Stimulated activated CD8-positive, alpha-beta memory T cell treated with anti-CD3 and anti-CD28 coated beads, Interleukin-7, amount 100 ng/mL, for 24 hours (primary cell): ENCODE results near the gene SH2D1B.

Experiments used
- DNase-seq: peaks from one replicate; pipeline ENCODE4 v3.0.0-alpha.2; 2020; ENCODE audit warnings: low read depth

The SH2D1B gene

DNA sequence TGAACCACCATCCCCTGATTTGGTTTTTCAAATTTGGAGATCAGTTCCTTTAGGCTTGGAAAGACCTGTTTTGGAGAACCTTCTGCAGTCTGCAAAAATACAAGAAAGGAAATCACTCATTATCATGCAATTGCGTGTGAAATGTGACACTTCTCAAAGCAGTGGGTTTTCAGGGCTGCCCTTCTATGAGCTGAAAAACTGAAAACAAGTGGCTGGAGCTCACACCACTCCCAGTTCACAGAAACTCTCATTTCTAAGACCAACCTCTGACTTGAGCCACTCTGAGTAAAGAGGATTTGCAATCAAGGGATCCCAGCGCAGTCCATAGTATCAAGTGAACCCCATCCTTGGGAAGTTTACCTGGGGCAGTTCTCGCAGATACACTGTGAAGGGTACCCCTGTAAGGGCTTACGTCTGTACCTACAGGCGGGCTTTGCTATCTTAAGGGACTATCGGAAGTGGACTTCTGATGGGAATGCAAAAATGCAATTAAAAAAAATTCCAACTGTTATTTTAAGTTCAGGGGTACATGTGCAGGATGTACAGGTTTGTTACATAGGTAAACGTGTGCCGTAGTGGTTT is 12.8 kb downstream of the SH2D1B start:
- no peak for DNase-seq

DNA sequence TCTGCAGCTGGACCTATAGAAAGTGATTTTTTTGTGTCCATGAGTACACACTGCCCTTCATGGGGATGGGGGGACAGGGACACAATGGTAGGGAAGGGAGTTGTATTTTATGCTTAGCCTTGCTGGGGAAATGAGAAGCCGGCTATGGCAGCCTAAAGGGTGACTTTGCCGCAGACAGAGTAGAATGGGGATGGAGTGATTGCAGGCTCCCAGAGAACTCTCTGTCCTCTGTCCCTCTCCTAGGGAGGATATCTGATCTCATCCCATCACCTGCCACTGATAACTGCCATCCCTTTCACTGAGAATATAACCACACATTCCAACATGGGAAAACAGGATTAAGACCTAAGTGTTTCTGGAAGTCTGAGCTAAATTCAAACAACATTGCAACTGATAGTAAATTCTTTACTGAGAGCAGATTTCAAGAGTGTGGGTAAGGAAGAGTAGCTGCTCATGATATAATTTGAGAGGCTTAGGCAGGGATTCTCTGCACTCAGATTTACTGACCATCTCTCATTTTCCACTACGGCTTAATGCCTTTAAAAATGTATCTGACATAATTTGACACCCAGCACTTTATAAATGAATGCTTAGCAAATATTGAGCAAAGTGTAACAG is 13.9 kb downstream of the SH2D1B start:
- no peak for DNase-seq

DNA sequence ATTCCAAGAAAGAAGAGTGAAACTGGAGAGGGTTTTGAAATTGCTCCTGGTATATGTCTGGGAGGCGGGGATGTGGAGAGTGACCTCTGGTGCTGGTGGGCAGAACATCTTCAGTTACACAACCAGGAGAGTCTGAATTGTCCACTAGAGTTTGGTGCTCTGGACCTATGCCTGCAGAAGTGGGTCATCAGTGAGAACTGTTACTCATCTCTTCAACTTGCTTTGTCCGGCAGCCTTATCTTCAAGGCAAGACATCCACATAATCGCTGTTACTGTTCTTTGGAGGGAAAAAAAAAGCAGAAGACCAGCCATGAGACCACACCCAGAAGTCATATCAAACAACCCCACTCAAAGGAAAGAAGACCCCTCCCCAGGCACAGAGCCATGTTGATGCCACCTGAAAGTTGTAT is 14.9 kb downstream of the SH2D1B start:
- DNase-seq = no peak

DNA sequence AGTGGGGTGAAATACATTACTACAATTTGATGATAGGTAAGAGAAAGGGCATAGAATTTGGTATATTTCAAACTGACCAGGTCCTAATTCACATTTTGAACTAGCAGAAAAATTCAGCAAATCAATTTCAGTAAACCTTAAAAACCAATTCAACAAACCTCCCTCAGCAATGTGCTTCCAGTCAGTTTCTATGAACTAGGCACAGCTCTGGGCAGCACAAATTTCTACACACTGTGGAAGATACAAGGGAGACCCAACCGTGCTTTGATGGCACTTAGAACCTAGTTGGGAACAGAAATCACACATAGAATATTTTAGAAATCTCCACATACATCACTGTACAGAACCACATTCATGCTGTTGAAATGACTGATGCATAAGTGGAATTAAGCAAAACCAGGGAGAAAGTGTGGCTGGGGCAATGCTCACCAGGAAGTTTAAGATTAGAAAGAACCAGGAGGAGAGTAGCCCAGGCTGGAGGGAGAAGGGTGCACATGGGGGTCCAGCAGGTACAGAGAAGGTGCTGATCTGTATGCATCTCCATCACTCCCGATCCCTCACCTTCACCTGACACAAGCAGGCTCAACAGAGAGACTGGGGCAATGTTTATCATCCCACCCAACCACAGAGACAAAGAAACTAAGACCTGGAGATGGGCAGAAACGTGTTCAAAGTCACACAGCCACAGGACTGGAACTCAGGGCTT is 15.6 kb downstream of the SH2D1B start:
- DNase-seq = no peak

DNA sequence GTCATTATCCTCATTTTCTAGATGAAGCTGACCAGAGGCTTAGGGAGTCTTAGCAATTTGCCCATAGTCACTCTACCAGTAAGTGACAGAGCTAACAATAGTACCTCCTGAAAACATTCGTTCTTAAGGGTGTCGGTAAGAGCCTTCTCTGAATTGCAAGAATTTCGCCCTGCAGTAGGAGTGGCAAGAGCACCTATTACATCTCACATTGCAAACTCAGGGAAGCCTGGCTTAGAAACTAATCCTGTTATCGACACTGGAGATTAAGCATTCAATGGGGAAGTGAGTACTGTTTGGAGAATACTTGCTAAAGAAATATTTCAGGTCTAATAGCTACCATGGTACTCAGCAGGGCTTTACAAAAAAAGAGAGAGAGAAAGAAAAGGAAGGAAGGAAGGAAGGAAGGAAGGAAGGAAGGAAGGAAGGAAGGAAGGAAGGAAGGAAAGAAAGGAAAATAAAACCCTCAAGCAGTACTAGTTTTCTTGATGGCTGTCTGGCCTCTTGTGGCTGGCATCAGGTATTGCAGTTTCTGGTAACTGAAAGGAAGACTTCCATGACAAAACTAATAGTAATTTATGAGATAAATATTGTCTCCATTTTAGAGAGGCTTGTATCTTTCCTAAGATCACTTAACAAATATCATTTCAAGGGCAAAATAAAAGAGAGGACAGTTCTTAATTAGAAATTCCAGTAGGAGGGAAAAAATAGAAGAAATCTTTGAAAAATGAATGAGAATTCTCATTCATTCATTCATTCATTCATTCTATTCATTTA is 20.0 kb downstream of the SH2D1B start:
- no peak for DNase-seq

- DNase-seq = no peak
Measured at GRCh38 chr1:162390396-162391185, 21.3 kb downstream of the SH2D1B start.

GRCh38 chr1:162389971-162390370 is 22.0 kb downstream of the SH2D1B start:
- no peak for DNase-seq

- no peak for DNase-seq
Measured at GRCh38 chr1:162389021-162389818, 22.7 kb downstream of the SH2D1B start.

DNA sequence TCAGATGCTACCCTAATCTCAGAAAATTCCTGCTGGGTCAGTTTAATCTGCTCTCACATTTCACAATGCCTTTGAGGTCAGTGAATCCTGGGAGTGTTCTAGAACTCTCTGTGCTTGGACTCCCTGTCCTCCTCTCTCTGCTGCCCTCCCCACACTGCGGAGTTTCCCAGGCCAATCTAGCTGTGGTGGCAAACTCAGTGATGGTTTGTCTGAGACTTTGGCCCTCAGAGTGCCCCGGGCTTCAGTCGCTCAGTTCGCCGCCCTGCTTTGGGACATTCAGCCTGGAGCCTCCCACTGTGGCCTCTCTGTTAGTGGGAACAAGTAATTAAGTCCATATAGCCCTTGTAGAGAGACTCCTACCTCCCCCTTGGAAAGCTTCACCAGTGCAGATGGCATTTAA is 23.3 kb downstream of the SH2D1B start:
- no peak for DNase-seq

GRCh38 chr1:162388083-162388594 is 23.8 kb downstream of the SH2D1B start:
- no peak for DNase-seq

DNA sequence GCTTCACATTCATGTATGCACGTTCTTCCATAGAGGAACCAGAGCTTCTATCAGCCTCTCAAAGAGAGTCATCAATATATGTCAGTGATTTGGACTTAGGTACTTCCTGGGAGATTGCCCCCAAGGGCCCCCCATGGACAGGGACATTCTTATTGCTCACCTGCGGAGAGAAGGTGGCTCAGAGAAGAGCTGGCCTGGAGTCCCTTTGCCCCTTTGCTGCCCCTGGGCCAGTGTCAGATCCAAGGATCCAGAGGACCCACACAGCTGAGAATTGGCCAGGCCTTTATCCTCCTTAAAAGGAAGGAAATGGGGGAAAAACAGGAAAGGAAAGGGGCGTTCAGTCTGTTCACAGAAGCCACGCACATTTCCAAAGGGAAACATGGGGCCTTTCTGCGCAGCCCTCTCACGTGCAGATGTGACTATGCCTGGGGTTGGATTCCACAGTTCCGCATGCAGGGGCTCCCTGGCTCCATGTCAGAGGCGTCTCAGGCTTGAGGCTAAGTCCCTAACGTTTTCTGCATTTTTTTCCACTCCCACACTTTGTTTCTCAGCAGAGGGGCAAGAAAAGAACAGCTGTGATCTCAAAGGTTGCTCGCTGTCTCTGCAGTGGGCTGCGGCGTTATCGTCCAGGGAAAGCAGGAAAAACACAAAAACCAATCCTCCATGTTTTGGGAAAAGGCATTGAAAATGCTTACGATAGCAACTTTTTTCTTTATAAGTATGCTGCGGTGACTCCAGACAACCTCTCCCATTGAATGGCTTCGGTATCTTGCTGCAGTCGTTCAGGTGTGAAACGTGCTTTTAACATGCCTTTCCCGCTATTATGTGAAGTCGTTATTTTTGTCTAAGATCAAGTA is 24.5 kb downstream of the SH2D1B start:
- DNase-seq = no peak

- no peak for DNase-seq
Measured at GRCh38 chr1:162386292-162387225, 25.4 kb downstream of the SH2D1B start.

GRCh38 chr1:162385702-162386101 is 26.2 kb downstream of the SH2D1B start:
- DNase-seq = no peak

DNA sequence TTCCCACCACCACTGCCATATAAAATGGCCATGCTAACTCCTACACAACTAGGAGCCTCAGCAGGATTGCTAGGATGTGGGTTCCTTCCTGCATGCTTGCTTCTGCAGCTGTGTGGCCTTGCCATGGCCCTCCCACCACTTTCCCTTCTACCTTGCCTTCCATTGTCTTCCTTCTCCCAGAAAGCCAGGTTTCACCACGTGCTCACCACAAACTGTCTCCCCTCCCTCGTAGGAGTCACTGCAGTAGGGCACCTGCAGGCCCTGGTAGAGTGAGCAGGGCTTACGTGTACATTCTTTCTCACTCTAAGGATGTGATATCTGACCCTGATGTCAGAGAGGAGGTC is 26.7 kb downstream of the SH2D1B start:
- no peak for DNase-seq

- no peak for DNase-seq
Measured at GRCh38 chr1:162384601-162385279, 27.2 kb downstream of the SH2D1B start.

- DNase-seq = no peak
Measured at GRCh38 chr1:162384116-162384515, 27.8 kb downstream of the SH2D1B start.

- no peak for DNase-seq
Measured at GRCh38 chr1:162383516-162383915, 28.4 kb downstream of the SH2D1B start.

GRCh38 chr1:162383091-162383490 is 28.8 kb downstream of the SH2D1B start:
- no peak for DNase-seq
